ENCODE measurements around the gene CEP295NL. TPM values are rescaled to one million over a fixed set of nuclear protein-coding genes. Genes with fewer than 3 reads are reported as not detected.
"Not testable (repeated sequence)": the region's sequence is repeated elsewhere in the genome, so short reads cannot be mapped to it uniquely, and the experiment has no call there.

The CEP295NL gene
- polyA plus RNA-seq, 3 donors, result 0.07 to 0.24 TPM; not detected in 1

DNA sequence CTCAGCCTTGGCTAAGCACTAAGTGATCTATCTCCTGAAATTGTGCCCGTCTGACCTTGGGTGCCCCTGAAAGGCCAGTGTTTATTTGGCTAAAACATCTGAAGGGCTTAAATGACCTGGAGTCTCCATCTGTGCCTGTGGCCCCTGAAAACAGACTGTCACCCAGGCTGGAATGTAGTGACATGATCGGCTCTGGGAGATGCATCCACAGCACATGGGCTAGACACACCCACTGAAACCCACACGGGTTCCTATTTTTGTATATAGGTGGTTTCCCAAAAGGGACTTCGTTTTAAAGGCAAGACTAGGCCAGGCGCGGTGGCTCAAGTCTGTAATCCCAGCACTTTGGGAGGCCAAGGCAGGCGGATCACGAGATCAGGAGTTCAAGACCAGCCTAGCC lies 13.5 kb downstream of the CEP295NL start:
- no peak for DNase-seq (ENCODE audit: low read depth in 3 of 3, low spot score in 2 of 3)

DNA sequence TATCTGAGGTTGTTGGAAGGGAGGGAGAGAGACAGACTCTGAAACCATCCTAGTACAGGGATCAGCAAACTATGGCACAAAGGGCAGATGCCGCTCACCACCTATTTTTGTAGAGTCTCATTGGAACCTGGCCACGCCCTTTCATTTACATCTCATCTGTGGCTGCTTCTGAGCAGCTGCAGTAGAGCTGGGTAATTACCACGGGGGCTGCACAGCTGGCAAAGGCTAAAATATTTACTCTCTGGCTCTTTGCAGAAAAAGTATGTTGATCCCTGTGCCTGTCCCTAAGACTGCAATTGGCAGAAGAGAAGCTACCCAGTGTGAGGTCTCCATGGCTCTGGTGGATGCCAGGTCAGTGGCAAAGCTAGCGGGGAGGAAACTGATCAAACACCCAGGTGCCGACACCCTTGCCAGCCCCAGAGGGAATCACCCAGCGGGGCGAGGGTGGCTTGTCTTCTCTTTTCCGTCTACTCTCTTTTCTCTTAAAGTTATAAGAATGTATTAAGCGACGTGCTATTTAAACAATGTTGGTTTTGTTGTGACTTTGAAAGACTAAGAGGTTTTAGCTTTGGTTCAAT lies 14.0 kb downstream of the CEP295NL start:
- no peak for DNase-seq (ENCODE audit: low read depth in 3 of 3, low spot score in 2 of 3)

DNA sequence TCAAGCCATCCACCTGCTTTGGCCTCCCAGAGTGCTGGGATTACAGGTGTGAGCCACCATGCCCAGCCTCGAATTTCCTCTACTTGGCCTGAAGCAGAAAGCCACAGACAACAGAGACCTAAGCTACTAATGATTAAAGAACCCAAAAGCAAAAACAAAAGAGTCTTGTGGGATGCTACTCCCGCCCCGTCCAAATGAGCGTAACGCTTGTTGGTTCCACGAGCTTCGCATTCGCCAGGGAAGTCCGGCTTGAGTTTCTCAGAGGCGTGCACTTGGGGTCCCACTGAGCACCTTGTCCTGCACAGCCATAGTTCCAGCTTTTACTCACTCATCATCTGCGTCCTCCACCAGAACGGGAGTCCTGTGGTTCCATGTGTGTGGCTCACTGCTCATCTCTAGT lies 16.0 kb downstream of the CEP295NL start:
- no peak for DNase-seq (ENCODE audit: low read depth in 3 of 3, low spot score in 2 of 3)

DNA sequence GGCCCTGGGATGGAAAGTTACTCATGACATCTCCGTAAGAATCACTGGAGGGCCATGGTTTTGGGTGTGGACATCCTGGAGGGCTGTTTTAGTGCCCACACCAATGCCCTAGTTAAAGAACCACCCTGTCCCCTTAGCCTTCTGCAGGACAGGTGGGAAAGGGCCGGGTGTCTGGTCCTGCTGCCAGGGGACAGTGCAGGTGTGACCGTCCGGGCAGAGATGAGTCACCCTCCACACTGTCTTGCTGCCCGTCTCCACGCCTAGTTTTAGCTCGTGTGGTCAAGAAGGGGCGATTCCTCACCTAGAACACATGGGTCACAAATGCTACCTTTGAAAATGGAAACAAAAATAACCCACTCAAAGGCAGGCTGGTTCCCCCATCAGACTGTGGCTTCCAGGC lies 17.0 kb downstream of the CEP295NL start:
- DNase-seq (ENCODE audit: low read depth in 3 of 3, low spot score in 2 of 3), result no peak

DNA sequence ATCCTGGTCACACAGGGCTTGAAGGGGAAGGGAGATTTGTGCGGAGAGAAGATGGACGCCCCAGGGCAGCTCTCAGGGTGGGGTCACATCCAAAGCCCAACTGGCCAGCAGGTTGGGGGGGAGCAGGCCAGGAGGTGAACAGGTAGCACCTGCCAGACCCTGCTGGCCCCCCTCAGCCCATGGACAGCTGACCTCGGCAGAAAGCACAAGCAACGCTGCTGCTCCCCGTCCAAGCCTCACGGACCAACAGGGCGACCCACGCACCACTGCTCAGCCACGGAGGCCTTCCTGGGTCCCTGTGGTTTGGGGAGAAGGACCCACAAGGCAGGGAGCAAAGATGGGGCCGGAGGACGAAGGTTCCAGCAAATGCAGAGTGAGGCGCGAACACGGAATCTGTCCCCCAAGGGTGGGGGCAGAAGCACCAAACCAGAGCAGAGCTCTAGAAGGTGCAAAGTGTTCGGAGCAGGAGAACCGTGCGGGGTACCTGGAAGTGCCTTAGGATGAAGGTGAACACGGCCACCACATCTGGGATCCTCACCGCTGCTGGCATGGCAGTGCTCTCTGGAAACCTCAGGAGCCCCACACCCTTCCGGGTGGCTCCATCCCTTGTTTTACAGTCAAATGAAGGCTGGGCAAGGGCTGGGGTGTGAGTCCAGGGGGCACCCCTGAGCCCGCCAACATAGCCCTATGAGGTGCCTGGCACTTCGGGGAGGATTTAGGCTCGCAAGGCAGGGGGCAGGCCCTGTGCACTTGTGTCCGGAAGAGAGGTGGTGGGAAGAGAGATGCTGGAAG lies 17.9 kb downstream of the CEP295NL start:
- no peak for DNase-seq (ENCODE audit: low read depth in 3 of 3, low spot score in 2 of 3)

DNA sequence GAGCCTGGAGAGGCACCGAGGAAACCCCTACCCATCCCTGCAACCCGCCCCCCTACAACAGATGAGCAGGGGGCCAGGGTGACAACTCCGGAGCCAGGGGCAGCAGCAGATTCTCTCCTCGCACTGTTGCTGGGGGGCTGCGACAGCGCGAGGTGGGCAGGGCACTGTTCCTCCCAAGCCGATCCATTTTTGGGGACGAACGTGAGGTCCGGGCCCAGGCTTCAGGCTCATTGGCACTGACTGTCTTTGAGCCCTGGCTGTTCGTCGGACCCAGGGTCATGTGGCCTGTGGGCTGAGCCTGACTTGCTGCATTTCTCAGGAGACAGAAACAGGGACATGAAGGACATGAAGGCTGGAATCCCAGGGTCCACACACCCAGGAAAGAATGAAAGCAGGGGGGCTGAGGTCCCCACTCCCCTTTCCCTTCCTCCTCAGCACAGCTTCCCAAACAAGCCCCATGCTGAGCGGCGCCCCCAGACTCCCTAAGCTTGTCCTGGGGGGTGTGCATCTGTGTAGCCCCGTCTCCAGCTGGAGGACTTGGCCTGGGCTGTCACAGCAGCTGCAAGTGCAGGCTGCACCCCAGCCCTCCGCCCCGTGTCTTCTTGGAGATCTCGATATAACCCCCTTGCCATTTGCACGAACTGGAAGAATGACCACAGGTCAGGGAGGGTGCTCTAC lies 18.7 kb downstream of the CEP295NL start:
- no peak for DNase-seq (ENCODE audit: low read depth in 3 of 3, low spot score in 2 of 3)

DNA sequence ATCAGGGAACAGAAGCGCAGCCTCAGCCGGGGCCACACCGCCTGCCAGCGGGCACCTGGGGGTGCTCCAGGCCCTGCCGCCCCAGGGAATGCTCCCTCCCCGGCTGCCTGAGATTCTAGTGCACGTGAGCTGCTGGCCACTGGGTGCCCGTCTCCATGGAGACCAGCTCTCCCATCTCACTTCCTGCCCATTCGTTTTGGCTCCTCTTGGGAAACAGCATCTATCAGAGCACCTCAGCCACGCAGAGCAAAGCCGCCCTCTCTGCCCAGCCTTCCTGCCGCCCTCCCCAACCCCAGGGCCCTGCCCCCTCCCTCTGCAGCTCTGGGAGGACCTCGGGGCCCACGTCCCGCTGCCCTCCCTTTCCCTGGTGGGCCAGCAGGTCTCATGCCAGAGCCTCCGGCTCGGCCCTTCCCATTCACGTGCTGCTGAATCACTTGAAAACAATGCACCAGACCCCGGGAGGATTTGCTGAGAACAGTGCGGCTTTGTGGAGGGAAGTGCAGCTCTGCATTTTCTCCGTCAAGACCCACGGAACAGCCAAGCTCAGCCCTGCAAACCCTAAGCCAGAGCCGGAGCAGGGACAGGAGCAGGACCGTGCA lies 19.4 kb downstream of the CEP295NL start:
- no peak for DNase-seq (ENCODE audit: low read depth in 3 of 3, low spot score in 2 of 3)

DNA sequence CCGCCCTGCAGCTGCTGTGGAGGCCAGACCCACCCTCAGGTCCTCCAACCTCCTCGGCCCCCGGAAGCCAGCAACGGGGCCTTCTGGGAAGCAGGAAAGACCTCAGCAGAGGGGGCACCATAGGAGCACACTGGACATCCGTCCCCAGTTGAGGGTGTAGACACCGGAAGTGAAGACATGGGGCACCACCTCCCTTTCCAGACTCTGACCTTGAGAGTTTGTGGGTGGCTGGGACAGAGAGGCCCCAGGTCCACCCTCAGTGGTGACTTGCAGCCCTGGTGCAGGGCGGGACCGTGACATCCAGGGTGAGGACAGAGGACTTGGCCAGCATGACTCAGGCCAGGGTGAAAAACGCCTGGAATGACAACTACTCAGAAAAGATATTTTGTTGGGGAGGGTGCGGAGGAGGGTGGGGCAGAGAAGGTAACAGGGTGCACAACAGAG lies 19.9 kb downstream of the CEP295NL start:
- DNase-seq (ENCODE audit: low read depth in 3 of 3, low spot score in 2 of 3), result no peak

DNA sequence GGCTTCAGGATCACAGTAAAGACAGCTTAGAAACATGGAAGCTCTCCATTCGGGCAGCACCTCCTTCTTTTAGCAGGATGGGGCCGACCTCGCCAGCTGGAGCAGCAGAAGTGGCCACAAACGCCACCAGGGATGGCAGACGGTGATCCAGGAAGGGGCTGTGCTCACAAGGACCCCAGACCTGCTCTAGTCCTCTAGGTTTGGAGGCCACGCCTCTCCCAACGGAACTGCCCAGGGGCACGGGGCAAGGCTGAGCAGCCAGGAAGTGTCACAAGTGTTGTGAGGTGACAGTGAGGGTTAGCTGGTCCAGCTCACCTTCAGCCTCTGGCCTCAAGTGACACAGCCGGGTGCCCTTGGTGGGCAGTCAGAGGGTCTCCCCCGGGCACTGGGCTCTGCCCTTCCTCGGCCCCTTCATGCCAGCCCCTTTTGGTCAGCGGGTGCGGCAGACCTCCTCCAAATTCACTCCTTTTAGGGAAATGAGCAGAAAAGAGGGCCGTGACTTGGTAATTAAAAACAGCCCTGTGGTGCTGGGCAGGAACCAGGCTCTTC lies 20.4 kb downstream of the CEP295NL start:
- DNase-seq (ENCODE audit: low read depth in 3 of 3, low spot score in 2 of 3), result no peak

DNA sequence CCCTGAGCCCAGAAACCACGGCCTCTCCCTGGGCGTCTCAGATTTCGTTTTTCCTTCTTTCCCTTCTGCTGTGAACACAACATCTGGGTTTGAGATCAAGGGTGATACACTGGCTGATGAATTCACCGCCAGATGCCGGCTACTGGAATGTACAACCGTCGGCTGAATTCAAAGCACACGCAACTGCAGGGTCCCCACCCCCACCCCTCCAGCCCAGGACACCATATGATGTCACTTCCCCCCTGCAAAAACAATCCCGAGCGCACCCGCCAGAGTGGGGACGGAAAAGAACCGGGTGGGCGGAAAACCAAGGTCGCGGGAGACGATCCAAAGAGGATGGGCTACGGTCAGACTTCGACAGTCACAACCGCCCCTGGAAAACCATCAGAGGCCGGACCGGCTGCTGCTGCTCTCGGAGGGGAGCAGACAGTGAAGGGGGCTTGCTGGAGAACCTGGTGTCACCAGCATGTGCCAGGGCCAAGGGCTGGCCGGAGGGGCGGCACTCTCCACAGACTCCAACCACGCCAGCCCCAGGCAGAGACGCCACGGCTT lies 23.3 kb downstream of the CEP295NL start:
- peak in 1 of 3 donors; percentile 65 for DNase-seq (ENCODE audit: low read depth in 3 of 3, low spot score in 2 of 3)

DNA sequence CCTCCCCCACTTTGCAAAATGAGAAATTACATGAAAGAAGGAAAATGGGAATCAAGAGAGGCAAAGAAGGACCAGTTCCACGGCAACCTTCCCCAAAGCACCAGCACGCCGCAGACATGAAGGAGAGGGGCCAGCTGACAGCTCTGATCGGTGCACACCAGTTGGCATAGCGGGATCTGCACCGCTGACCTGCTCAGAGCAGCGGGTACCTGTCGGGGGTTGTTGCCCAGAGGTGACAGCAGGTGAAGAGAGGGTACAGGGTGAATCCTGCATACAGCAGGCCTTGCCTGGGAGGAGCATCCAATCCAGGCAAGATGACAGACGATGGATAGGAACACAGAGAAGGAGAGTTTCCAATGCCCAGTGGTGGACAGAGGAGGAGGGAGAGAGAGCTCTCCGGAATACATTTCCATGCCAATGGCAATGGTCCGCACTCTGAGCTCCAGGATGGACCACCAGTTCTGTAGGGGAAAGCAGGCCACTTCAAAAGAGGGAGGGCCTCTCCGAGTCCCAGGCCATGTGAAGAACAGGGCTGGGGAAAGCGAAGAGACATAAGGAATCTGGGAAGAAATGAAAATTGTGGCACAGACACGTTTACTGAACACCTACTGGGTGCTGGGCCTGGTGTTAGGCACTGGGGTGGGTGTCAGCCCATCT lies 24.0 kb downstream of the CEP295NL start:
- no peak for DNase-seq (ENCODE audit: low read depth in 3 of 3, low spot score in 2 of 3)

DNA sequence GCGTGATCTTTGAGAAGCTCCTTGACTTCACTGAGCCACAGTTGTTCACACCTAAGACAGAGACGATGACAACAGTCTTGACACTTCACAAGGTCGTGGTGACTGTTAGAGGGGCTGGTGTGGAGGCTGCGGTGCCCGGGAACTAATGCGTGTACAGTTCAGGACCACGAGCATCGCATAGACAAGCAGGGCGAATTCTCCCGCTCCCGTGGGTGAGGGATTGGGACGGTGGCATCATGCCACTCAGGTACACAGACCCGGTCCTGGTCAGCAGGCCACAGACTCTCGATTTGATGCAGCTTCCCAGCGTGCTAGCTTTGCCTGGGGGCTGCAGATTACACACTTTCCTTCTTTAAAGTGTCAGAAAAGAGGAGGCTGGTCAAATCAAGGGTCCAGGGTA lies 24.7 kb downstream of the CEP295NL start:
- DNase-seq (ENCODE audit: low read depth in 3 of 3, low spot score in 2 of 3), result no peak

DNA sequence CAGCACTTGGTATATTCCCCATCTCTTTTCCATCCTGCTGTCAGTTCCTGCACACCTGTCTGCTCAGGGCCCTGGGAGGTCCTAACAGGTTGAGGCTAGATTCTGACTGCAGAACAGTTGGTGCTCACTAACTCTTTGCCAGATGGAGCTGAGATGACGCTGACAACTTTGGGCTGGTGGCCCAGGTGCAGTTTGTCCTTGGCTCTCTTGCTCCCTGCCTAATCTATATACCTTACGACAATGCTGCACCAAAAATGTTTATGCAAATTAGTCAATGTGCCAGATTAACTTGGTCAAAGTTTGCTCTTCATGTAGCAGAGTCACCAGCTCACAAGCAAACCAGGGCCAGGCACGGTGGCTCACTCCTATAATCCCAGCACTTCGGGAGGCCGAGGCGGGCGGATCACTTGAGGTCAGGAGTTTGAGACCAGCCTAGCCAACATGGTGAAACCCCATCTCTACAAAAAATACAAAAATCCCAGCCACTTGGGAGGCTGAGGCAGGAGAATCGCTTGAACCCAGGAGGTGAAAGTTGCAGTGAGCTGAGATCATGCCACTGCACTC lies 26.0 kb downstream of the CEP295NL start:
- DNase-seq (ENCODE audit: low read depth in 3 of 3, low spot score in 2 of 3), result not testable (repeated sequence)

DNA sequence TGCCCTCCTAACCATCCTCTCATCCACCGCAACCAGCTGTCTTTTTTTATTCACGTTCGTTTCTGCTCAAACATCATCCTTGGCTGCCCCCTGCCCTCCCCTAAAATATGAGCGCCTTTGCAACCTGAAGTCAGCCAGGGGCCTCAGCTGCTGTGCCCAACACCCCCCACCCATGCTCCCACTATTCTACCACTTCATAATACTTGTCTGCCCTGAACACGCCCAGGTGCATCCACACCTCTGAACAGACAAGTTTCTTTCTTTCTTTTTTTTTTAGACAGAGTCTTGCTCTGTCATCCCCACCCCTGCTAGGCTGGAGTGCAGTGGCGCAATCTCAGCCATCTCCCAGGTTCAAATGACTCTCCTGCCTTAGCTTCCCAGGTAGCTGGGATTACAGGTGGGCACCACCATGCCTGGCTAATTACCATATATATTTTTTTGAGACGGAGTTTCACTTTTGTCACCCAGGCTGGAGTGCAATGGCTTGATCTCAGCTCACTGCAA lies 26.9 kb downstream of the CEP295NL start:
- DNase-seq (ENCODE audit: low read depth in 3 of 3, low spot score in 2 of 3), result no peak

DNA sequence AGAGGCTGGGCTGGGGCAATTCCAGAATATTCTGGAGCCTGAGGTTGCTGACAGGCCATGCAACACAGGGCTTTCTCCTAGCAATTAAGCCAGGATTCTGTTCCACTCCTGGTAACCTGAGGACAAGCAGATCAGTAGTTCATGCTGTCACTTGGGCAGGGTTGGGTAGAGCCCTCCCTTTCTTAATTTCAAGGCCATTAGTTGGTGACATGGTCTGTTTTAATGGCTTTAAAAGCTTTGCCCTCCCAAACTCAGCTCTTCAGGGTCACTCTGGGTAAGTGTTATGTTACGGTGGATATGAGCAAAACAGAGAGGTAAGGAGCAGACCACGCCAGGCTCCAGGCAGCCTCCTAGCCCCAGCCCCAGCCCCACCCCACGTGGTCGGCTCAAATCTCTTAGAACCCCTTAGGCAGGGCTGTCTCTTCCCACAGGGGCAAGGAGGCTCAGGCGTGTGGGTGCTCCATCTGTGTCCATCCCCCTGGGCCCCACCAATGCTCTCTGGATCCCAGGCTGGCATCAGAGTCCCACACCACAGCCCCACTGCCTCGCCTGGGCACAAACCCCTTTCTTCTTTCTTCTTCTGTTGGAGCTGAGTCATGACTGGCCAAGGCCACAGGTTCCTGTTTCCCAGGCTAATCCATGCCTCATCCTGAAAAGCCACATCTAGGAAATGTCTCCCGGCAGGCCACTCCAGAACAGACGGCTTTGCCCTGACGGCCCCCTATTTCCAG lies 27.5 kb downstream of the CEP295NL start:
- no peak for DNase-seq (ENCODE audit: low read depth in 3 of 3, low spot score in 2 of 3)

DNA sequence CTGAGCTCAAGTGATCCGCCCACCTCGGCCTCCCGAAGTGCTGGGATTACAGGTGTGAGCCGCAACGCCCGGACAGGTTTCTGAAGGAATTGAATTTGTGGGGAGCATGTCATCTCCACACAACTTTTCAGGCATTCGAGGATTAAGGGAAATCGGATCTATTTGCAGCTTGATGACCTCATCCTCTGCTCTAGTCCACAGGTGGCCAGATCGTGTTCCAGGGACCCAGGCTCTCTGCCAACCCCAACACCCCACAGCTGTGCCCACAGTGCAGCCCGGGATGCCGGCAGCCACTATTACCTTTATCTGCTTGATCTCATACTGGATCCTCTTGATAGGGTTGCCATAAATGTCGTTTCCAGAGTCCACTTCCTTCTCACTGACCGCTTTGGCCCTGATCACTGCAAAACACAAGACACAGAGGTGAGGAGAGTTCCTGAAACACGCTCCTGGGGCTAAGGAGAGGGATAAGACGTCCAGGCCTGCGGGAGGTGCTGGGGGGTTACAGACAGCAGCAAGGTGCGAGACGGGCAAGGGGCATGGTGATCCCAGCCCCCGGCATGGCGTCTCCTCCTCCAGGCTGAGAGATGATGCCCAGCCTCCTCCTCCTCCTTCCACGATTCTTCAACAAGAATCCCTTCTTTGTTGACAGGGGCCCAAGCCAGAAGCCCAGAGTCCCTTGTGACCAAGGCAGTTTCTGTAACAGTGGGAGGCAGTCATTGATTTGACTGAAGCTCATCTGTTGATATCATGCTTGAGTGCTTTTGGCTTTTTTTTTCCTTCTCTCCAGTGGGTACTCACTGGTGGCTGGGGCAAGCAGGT lies 29.3 kb downstream of the CEP295NL start:
- no peak for DNase-seq (ENCODE audit: low read depth in 3 of 3, low spot score in 2 of 3)

DNA sequence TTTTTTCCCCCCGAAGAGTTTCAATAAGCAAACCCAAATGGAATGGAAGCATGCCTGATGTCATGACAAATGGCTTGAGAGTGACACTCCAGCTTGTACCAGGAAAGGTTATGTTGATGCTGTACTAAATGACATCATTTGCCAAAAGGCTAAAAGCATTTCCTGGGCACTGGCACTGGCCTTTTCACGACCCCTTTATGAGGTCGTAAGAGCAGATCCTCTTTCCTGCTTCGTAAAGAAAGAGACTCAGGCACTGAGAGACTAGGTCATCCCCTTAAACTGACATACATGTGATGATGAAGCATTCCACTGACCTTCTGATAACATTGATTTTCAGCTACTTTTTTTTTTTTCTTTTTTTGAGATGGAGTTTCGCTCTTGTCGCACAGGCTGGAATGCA lies 30.5 kb downstream of the CEP295NL start:
- no peak for DNase-seq (ENCODE audit: low read depth in 3 of 3, low spot score in 2 of 3)

DNA sequence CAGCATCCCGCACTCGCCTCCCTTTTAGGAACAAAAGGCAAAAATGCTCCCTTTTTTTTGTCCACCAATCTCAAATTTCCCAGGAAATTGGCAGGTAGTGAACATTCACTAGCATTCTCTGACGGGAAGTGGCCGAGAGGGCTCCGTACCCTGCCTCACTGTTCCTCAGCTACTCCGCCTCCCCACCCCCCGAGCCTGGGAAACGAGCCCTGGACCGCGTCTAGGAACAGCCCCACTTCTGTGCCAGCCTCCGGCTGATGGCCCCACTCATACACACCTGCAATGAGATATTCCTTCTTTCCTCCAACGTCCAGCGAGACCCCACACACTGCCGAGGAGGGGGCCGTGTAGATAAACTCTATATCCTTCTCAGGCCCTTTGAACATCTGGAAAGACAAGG lies 32.4 kb downstream of the CEP295NL start:
- no peak for DNase-seq (ENCODE audit: low read depth in 3 of 3, low spot score in 2 of 3)

Data from right renal cortex interstitium (tissue), 3 donors.